GOT3 (cell line): Measurements from ENCODE around the gene CCDC18.
A peak's percentile ranks its signal among the peaks of the same experiment; 100 is the strongest.
"Not testable (repeated sequence)": the region's sequence is repeated elsewhere in the genome, so short reads cannot be mapped to it uniquely, and the experiment has no call there.

Experiments
- DNase-seq: peaks from one replicate; lab custom pipeline; 2025; ENCODE audit warnings: mixed read lengths; lab: John Stamatoyannopoulos, UW

The CCDC18 gene

DNA sequence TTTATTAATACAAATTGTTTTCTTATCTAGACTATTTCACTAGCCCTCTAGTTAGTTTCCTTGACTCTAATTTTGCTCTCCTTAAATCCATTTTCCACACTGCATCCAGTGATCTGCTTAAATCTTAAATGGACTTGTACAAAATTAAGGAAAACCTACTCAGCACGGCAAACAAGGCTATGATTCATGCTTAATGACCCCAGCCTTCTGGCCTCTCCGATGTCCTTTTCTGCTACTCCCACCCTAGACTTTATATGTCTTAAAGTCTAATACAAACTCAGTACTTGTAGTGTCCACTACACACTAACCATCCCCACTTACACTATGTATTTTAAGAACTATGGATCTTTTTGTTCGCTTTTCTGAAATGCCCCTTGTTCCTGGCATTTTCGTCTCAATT is 2.5 kb upstream of the CCDC18 start:
- no peak for DNase-seq

DNA sequence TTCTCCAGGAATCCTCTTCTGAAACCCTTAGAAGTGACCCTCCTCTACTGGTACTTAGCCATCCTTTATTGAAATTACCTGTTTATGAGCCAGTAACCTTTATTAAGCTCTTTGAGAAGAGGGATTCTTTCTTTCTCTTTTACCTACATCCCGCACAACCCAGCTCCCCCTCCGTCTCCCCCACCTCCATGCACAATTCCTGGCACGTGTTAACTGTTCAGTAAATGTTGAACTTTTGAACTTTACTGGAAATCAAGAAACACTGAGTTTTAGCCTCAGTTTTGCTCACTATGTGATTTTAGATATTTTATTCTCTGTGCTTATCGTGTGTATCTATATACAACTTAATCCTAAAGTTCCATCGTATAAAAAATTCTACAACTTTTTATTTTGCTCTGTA is 2.1 kb upstream of the CCDC18 start:
- DNase-seq, result no peak

DNA sequence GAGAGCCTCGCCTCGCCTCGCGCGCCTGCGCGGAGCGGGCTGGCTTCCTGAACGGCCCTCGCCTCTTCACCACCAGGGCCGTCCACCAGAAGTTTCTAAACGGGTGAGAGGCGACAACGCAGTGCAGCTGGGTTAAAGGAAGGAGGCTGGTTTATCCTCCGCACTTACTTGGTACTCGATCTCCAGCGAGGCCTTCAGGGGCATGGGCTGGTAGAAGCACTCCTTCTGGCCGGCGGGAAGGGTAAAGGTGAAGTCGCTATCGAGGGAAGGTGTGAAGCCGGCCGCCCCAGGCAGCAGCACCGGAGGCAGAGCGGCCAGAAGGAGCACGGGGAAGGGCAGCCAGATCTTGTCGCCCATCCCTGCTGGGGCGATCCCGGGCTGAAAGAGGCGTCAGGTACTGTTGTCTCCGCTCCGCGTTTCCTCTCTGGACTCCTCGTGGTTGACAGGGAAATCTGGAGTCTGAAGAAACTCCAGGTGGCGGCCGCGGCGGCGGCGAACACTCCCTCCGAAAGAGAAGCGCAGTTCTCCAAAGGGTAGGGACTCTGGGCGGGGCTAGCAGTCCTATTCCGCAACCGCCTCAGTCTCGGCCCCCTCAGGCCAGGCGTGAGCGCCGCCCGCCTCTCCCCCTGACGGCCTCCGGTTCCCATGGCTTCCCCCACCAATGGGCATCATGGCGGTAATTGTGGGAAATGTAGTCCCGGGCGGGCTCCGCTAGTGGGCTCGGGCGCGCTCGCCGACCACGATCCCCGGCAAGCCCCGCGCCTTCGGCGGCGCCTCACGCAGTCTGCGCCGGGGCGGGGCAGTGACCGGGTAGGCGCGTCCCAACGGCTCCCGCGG is 420 bp upstream of the CCDC18 start, which contains the start of gene TMED5:
Gene TMED5, minus strand, starts transcription at position 528 of the 837 bp plus-strand sequence. Its CDS starts 171 bp downstream, at position 357.
- DNase-seq, result peak; percentile 84

DNA sequence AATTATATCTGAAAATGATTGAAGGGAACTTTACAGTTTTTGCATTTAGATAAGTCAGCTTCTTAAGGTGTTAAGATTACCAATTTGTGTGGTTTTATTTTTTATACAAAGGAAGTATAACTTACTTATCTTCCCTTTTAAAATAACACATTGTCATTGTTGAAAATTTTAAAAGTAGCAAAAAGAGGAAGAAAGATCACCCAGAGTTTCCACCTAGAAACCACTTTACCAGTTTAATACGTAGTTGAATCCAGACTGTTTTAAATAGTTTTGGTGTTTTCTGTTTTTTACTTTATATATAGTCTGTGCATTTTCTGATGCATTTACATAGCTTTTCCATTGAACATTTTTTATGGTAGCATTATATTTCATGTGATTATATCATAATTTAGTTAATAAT is 6.1 kb downstream of the CCDC18 start:
- no peak for DNase-seq

DNA sequence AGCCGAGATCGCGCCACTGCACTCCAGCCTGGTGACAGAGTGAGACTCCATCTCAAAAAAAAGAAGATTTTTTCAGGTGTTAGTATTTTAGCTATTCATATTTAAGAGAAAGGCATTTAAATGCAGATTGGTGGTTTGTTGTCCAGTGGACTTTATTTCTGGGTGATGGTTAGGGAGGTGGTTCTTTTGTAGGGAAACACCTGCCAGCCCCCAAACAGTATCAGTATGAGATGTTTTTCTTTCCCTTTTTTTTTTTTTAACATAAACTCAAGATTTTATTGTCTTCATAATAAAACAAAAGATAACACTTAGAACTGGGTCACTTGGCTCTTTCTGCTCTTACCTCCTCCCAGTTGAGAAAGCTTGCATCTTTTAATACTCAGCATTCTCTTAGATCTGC is 9.9 kb downstream of the CCDC18 start:
- DNase-seq, result no peak

DNA sequence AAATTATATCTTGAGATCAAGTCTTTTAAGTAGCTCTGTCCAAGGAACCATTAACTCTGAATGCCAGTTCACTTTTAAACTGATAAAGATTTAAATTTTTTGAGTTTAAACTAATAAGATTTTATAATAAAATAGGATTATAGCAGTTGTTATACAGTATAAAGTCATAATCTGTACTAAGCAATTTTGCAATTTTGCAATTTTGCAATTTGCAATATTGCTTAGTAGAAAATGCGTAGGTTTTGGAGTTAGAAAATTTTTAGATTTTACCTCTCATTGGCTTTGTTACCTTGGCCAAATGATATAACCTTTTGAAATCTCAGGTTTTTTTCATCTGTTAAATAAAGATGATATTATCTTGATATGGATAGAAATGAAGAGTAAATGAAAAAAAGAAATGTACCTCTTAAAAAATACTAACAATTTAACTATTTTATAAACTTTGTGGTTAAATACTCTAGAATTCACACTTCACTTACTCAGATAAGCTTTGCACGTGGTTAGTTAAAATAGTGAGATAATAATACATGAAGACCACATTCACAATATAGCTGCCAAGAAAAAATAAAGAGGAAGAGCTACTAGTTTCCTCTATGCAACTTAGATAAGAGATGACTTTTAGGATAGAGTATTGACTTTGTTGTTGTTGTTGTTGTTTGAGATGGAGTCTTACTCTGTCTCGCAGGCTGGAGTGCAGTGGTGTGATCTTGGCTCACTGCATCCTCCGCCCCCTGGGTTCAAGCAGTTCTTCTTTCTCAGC is 13.9 kb downstream of the CCDC18 start:
- DNase-seq, result no peak

DNA sequence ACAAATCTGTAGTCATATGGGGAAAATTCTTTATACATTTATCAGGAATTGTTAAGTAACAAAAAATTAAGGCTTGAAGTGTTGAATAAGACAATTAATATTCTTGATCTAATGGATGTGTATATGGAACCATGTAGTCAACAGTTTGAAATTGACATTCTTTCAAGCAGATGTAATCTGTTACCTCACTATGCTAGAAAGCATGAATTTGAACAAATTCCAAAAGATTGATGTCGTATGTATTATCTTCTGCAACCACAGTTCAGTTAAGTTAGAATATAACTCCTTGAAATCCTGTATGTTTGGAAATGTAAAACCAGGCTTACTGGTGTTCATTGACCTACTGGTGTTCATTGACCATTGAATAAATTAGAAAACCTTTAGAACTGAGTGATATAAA is 16.1 kb downstream of the CCDC18 start:
- no peak for DNase-seq

DNA sequence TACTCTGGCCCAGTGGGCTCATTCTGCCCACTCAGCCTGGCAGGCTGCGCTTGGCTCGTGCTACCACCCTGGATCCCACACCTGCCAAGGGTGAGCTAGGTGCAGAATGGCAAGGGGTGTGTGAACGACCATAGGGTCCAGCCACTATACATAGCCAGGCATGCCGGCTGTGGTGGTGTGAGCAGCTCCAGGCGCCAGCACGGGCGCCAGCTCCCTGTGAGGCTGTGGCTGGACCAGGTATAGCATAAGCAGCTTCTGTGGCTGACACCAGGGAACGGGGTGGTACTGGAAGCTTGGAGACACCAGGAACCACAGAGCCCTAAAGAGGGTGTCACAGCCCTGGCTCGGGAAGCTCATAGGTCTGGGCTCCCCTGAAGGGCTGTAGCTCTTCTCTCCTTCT is 18.6 kb downstream of the CCDC18 start:
- no peak for DNase-seq

DNA sequence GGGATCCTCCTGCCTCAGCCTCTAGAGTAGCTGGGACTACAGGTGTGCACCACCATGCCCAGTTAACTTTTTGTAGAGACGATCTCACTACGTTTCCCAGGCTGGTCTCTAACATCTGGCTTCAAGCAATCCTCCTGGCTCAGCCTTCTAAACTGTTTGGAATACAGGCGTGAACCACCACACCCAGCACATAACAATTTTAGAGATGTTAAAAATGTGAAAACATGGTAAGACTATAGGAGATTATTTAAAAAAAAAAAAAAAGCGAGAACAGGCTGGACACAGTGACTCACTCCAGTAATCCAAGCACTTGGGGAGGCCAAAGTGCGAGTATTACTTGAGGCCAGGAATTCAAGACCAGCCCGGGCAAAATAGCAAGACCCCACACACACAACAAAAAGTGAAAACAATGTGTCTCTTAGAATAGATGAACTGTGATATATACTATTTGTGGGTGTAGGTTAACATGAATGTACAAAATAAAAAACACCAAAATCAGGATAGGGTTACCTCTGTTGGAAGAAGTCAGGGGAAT is 19.6 kb downstream of the CCDC18 start:
- DNase-seq, result no peak

DNA sequence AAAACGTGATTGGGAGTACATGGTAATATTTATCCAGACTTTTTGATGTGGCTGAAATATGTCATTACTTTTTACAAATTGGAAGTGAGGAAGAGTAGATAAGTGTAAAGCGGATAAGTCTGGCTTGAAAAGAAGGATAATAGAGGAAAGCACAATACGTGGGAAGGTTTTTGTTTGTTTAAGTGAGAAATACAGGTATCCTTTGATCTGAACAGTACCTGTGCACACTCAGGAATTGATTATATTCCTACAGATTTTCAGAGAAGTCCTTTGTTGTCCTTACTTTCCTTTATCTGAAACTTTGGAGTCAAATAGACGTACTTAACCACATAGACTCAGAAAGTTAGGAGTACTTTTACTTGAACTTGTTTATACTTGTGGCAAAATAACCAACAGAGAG is 20.2 kb downstream of the CCDC18 start:
- no peak for DNase-seq

DNA sequence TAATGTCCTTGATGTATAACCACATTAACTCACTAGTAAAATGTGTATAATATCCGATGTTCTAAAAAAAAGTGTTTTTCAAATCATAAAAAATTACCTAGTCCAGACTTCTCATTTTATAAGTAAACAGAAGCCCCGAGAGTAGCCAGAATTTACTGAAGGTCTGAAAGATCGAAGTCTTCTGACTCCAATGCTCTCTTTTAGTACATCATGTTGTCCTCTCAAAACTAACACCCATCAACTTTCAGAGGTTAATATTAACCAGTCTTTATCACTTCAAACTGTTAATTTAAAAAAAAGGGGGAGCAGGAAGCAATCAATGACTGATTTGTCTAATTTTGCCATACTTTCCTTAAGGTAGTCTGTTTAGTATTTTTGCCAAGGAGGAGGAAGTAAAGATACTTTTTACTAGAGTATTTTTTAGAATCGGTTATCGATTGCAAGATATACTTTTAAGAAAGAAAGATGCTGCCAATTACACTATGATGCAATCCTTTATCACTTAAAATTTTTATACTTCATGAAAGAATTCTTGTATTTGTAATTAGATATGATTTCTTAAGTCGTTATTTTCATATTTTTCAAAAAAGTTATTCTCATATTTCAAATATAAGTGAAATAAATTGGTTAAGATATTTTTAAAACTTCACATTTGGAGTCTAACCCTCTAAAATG is 25.5 kb downstream of the CCDC18 start:
- no peak for DNase-seq

DNA sequence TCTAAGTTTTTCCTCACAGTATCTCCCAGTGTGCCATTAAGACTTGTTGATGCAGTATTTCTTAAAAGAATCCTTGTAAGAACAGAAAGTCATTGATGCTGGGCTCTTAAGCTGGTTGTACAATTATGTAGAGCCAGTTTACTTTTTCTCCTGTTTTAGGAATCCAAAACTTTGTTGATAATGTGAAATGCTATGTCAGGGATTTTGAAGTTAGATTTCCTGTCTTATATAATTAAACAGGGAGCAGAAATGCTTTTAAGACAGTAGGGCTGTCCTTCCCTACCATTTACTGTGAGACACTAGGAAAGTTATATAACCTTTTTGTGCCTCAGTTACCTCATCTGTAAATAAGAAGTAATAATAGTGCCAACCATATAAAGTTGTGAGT is 26.0 kb downstream of the CCDC18 start:
- DNase-seq, result no peak

DNA sequence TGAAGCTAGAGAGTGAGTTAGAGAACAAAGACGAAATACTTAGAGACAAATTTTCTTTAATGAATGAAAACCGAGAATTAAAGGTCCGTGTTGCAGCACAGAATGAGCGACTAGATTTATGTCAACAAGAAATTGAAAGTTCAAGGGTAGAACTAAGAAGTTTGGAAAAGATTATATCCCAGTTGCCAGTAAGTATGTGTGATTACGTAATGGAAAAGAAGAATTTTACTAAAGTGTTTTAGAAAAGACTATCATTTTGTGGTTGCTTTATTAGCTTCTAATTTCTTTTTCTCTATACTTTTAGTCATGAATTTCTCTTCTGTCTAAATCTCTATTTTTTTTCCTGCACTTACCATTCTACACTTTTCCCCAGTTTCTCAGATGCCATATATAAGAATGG is 26.7 kb downstream of the CCDC18 start:
- DNase-seq, result no peak

DNA sequence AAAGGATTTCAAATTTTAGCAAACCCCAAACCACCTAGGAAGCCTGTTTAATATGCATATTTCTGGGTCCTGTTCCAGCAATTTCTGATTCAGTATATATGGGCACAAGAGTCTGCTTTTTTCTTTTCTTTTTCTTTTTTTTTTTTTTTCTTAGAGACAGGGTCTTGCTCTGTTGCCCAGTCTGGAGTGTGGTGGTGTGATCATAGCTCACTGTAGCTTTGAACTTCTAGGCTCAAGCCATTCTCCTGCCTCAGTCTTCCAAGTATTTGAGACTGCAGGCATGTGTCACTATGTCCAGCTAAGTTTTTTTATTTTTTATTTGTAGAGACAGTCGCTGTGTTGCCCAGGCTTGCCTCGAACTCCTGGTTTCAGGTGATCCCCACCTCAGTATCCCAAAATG is 34.8 kb downstream of the CCDC18 start:
- DNase-seq, result no peak

DNA sequence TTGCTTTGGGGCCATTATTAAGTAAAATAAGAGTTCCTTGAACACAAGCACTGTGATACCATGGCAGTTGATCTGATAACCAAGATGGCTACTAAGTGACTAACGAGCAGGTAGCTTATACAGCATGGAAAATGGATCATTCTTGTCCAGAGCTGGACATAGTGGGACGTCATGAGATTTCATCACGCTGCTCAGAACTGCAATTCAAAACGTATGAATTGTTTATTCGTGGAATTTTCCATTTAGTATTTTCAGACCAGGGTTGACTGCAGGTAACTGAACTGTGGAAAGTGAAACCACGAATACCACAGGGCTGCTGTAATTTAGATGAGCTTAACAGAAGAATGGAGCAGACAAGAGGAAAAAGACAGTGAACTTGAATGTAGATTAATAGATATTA is 38.9 kb downstream of the CCDC18 start:
- DNase-seq, result no peak

DNA sequence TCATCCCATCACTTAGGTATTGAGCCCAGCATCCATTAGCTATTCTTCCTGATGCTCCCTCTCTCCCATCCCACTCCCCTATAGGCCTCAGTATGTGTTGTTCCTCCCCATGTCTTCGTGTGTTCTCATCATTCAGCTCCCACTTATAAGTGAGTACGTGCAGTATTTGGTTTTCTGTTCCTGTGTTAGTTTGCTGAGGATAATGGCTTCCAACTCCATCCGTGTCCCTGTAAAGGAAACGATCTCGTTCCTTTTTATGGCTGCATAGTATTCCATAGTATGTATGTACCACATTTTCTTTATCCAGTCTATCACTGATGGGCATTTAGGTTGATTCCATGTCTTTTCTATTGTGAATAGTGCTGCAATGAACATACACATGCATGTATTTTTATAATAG is 40.2 kb downstream of the CCDC18 start:
- not testable (repeated sequence) for DNase-seq

DNA sequence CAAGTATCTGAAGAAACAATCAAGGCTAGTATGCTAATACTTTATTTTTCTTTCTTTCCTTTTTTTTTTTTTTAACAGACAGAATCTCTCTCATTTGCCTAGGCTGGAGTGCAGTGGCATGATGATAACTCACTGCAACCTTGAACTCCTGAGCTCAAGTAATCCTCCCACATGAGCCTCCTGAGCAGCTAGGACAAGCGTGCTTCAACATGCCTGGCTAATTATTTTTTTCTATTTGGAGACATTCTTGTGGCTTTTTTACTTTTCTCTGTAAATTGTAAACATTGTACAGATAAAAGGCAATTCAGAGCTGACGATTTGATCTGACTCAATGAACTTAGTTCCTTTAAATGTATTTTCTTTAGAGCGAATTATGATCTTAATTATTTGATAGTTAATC is 41.4 kb downstream of the CCDC18 start:
- DNase-seq, result no peak

DNA sequence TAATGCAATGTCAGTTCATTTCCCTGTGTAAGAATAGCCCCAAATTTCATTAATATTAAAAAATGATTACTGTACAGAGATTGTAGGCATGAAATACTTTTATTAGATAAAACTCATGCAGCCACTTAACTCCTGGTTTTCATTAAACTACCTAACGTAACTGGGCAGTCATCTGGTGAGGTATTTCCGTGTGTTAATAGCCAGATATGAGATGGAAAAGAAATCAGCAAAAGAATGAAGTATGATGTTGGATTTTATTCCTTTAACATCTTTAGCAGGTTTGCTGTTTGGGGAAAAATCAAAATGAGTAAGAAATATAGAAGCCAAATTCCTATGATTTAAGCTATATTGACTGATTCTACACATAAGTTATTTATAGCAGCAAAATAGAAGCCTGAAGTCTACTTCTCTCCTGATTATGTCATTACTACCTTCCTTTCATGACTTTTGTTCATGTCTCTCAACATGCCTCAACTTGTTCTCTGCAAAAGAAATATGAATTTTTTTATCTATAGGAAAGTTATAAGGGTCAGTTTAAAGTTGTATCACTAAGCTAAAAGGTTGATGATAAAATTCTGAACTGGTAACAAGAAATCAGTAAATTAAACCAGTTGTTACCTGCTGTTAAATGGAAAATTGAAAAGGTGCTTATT is 42.6 kb downstream of the CCDC18 start:
- DNase-seq, result no peak

DNA sequence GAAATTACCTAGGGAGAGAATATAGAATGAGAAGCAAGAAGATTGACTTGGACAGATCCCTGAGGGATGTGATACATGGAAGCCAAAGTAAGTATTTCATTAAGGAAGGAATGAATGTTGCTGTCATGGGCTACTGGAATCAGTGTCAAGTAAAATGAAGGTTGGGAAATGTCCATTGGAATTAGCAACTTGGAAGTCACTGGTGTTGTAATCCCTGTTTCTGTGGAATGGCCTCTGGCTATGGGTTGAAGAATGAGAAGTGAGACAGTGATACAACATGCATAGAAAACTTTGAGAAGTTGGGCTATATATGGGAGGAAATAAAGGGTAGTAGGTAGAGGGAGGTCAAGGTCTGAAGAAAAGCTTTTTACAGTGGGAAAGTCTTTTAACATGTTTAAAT is 54.7 kb downstream of the CCDC18 start:
- no peak for DNase-seq

DNA sequence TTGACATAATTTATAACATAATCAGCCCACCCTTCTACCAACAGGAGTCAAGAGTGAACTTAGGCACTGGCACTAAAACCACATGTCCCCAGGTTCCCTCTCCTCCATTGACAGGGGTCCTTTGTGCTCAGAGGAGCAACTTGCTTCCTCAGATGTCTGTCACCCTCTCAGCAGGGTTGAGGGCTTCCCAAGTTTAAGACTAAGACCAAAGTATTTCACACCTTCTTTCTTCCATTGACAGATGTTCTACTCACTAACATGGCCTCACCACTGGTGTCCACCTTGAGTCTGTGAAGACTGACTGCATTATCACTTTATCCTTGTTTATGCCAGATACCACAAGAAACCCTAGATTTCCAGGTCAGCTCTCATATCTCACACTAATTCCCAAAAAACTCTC is 56.5 kb downstream of the CCDC18 start:
- no peak for DNase-seq

DNA sequence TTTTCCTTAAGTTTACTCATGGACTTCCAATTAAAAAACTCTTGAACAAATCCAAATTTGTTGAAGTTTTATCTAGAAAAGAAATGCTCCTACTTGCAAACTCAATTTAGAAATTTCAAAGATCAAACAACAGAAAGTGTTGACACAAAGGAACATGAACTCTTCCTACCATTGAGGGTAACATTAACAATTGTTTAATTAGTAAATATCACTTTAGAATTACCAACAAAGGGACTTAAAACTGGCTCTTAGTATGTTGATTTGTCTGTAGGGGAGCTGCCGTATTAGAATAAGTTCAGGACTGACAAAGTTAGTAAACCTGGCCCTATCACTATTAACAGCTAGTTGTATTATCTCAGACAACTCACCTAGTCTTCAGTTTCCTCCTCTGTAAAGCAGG is 57.9 kb downstream of the CCDC18 start:
- no peak for DNase-seq

DNA sequence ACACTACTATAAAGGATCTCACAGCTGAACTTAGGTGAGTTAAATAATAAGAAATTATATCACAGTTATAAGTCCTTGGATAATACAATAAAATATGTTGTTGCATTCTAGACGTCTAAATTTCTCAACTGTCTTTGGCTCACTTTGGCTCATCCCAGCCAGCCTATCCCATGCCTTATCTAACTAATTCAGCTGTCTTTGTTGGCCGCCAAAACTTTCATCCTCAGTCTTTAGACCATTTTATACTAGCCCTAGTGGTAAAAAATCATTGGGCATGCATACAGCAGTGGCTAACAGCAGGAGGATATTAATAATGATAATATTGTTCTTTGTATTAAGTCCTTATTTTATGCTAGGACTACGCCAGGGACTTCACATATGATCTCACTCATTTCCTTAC is 59.3 kb downstream of the CCDC18 start:
- DNase-seq, result no peak
